ENCODE results near the gene SIK3.
"Not testable (repeated sequence)": the region's sequence is repeated elsewhere in the genome, so short reads cannot be mapped to it uniquely, and the experiment has no call there.

Gene SIK3

GRCh38 chr11:117045956-117046355, 52.3 kb downstream of the SIK3 start:
- DNase-seq (ENCODE audit: low read depth in 3 of 3): no peak

DNA sequence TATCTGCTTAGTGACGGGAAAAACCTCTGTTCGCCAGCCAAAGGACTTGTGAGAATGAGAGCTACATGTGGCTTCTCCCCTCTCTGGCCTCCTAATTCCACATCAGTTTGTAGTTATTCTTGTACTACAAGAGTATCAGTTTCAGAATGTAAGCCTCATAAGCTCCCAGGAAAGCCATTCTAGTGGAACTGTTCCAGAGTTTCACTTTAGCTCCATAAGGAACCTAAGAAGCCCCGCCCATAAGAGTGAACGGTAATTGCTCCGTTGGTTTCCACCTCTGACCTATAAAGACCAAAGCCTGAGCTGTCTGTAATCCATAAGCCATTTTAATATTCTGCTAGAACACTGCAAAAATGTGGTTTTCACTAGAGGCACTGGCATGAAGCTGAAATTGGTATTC, 53.0 kb downstream of the SIK3 start:
- no peak for DNase-seq (ENCODE audit: low read depth in 3 of 3)

GRCh38 chr11:117044287-117045035, 53.8 kb downstream of the SIK3 start:
- DNase-seq (ENCODE audit: low read depth in 3 of 3): no peak

DNA sequence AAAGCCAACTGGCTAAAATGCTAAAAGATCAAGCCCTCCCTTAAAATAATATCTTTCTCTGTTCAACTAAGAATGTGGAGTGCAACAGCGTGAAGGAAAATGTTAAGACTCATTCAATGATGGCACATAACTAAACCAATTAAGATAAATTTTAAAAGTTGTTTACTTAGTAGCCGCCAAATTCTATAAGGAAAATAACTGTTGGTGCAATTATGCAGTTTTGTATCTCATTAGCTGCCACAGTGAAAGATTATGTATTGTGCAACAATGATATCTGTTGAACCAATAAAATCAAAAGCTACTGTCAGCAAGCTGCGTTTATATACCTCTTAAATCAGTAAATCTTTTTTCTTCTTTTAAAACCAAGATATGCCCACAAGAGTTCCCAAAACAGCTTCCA, 55.5 kb downstream of the SIK3 start:
- DNase-seq (ENCODE audit: low read depth in 3 of 3): no peak

- DNase-seq (ENCODE audit: low read depth in 3 of 3): no peak
Observed at GRCh38 chr11:117039900-117040299, 58.3 kb downstream of the SIK3 start.

GRCh38 chr11:117039270-117039669, 59.0 kb downstream of the SIK3 start:
- no peak for DNase-seq (ENCODE audit: low read depth in 3 of 3)

DNA sequence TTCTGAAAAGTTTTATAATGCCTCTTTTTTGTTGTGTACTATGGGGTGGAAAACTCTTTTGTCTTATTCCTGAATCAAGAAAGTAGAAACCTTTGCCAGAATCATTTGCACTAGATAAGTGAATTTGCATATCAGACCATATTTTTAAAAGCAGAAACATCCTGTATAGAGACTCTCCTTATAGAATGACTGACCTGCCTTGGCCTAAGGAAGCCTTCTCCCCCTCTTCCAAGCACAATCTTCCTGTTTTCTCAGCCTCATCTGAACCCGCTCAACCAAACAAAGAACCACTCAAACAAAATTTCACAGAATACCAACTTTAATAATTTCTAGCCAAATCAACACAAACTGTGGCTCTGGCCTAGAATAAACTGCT, 60.3 kb downstream of the SIK3 start:
- DNase-seq (ENCODE audit: low read depth in 3 of 3): no peak

DNA sequence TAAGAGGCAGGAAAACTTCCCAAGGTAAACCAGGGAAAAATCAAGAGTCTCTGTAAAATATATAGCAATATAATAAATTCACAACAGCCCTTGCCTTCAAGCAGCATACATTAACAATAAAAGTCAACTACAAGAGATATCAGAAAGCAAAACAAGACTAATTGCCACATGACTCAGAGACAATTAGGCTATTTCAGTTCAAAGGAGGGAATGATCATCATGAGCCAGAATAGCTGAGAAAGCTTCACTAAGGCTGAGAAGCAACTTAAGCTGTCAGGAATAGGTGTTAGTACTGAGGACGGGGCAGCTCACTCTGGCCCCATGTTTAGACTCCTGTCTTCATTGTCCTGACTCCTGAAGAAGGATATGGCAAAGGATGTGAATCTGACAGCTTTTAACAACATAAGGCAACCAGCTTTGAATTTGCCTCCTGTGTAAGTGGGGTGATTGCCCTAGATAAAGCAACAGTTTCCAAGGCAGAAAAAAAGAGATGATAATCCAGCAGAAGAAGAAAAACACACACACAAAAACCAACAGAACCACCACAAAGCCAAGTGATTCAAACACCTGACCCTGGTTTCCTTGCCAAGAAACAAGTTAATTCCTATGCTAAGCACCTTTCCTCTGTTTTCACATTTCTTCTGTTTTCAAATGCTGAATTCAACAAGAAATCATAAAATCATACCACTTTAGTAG, 60.8 kb downstream of the SIK3 start:
- DNase-seq (ENCODE audit: low read depth in 3 of 3): no peak

GRCh38 chr11:117034901-117035300, 63.3 kb downstream of the SIK3 start:
- no peak for DNase-seq (ENCODE audit: low read depth in 3 of 3)

DNA sequence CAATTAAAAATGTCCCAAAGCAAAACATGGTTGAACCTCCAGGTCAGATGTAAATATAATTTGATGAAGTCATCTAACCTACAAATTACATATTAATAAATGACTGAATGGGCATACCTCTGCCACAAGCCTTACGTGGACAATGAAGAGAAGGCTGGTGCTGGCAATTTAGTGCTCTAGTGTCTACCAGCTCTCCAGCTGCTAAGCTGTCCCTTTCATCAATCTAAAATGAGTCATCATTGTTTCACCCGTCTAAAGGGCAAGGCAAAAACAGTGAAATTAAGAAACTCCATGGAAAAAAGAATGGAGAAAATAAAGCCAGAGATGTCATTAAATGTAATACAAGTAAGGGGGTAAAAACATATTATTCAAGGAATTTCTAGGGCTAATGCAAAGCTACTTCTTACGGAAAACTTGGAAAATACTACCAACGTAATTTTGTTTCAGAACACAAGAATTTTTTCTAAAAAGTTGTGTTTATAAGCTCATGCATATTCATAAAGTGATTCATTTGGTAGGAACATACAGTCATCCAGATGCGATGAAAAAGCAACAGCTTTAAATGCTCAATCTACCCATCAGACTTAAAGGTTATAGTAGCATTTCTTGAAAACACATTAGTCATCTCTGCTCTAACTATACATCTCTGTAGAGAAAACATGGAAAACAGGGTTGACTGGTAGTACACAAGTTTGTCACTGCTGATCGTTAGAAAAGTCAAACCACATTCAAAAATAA, 71.5 kb downstream of the SIK3 start:
- no peak for DNase-seq (ENCODE audit: low read depth in 3 of 3)

DNA sequence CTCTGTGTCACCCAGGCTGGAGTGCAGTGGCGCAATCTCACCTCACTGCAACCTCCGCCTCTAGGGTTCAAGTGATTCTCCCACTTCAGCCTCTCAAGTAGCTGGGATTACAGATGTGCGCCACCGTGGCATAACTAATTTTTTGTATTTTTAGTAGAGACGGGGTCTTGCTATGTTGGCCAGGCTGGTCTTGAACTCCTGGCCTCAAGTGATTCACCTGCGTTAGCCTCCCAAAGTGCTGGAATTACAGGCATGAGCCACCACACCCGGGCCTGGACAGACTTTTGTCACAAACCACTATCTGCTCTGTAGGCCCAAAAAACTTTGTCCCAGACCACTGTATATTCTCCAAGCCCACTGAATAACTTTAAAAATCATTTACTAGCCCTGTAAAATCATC, 74.5 kb downstream of the SIK3 start:
- DNase-seq (ENCODE audit: low read depth in 3 of 3): not testable (repeated sequence)

GRCh38 chr11:117023178-117023577, 75.0 kb downstream of the SIK3 start:
- no peak for DNase-seq (ENCODE audit: low read depth in 3 of 3)

DNA sequence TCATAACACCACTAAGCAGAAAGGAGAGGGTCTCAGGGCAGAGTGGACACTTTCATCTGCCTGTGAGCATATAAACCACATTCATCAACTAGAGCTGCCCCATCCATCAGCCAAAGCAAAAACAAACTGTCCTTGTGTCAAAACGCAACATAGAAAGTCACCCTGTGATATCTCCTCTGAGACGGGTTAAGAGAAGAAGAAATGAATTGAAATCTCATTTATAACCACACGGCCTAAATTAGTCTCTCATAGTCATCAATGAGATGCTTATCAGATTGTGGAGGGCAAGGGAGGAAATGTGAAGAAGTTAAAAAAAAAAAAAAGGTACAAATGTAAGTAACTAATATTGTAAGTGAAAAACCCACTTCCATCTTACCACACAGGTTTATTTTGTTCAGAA, 75.7 kb downstream of the SIK3 start:
- no peak for DNase-seq (ENCODE audit: low read depth in 3 of 3)

DNA sequence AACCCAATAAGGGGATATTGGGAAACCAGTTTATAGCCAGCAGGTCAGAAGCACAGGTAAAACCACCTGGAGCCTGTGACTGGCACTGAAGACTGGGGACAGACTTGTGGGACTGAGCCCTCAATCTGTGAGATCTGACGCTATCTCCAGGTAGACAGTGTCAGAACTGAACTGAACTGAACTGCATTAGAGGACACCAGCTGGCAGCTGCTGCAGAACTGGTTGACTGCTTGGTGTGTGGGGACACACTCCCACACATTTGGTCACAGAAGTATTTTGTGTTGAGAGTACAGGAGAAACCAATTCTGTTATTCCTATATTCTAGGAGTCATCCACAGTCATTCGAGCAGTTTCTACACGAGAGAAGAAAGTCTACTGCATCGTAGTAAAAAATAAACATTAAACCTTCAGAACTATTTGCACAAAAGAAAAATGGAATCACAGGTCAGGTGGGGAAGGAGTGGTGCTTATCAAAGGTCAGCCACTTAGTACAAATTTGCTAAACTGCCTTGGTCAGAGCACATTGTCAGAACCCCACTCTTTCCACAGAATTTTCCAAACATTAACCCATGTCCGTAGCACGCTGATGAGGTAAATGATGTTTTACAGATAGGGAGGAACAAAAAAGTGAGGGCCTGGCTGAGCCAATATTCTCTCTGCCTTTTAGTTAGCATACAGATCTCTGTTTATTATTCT, 77.2 kb downstream of the SIK3 start:
- no peak for DNase-seq (ENCODE audit: low read depth in 3 of 3)

DNA sequence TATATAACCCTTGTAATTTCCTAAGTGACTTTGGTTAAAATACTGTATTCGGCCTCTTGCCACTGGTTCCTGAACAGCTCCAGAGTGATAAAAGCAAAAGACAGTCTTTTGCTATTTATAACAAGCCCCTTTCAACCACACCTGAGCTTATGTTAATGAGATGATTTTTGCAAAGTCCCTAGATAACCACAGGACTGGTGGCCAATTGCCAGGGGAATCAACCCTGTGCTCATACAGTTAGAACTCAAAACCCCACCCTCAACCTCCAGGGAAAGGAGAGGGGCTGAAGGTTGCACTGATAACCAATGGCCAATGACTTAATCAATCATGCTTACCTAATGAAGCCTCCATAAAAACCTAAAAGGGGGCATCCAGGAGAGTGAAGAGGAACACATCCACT, 77.9 kb downstream of the SIK3 start:
- no peak for DNase-seq (ENCODE audit: low read depth in 3 of 3)

GRCh38 chr11:117019871-117020270, 78.4 kb downstream of the SIK3 start:
- no peak for DNase-seq (ENCODE audit: low read depth in 3 of 3)

DNA sequence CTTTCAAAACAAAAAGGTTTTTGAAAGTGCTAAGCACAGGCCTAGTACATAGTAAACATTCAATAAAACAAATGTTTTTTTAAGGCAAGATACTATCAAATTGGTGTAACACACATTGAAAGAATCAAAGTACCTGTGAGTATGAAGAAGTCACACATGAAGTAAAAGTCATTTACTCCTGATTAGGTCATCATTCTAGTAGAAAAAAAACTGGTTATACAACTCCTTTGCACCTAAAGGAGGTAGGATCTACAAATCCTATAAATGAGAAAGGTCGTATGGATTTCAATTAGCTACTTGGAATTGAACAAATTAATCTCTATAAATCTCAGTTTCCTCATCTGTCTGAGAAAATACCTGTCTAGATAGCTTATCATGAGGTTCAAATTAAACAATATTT, 80.8 kb downstream of the SIK3 start:
- no peak for DNase-seq (ENCODE audit: low read depth in 3 of 3)

- DNase-seq (ENCODE audit: low read depth in 3 of 3): no peak
Observed at GRCh38 chr11:117016747-117017146, 81.5 kb downstream of the SIK3 start.

- DNase-seq (ENCODE audit: low read depth in 3 of 3): no peak
Observed at GRCh38 chr11:117016246-117016645, 82.0 kb downstream of the SIK3 start.

GRCh38 chr11:117011541-117011898, 86.7 kb downstream of the SIK3 start:
- DNase-seq (ENCODE audit: low read depth in 3 of 3): no peak

- no peak for DNase-seq (ENCODE audit: low read depth in 3 of 3)
Observed at GRCh38 chr11:117010808-117011540, 87.3 kb downstream of the SIK3 start.
